ENCODE measurements around the gene SUSD6.

GRCh38 chr14:69696204-69696527 is 84.8 kb downstream of the SUSD6 start:
- TF ChIP-seq SUZ12 (IDR thresholded peaks at IDR 0.05; ENCODE audit: extremely low read depth, insufficient read depth, insufficient read length) (no peak), ZNF274 (IDR thresholded peaks at IDR 0.05; ENCODE audit: low read depth, low read length) (no peak)

All from NT2/D1 (cell line).